ENCODE results near the gene BMP15. TPM values are rescaled to one million over a fixed set of nuclear protein-coding genes. Genes with fewer than 3 reads are reported as not detected.

Gene BMP15
- total RNA-seq, 2 experiments from 2014 or later: not detected

DNA sequence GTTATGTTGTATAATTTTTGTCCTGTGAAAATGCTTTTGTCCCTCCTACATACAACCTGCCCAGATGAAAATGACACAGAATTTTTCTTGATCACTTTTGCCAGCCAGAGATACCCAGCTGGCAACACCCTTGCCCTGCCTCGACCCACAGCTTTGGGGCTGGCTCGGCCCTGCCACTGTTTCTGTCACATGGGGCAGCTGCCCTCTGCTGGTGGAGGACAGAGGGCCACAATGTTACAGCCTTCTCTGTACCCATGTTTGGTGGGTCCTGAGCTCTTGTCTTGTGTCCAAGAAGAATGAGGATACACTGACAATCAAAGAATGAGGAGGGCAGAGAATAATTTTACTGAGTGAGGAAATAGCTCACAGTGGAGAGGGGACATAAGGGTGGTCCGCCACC lies 31.1 kb downstream of the BMP15 start:
- Mint-ChIP-seq H3K27ac (no peak overlapping the region), H3K27me3 (peaks cover 3% of the 10 kb centered on the region), H3K36me3 (no peaks in the 10 kb centered on the region), H3K9me3 (no peaks in the 10 kb centered on the region), H3K4me1 (no peaks in the 10 kb centered on the region), H3K4me3 (no peak overlapping the region)
- DNase-seq: no peak

DNA sequence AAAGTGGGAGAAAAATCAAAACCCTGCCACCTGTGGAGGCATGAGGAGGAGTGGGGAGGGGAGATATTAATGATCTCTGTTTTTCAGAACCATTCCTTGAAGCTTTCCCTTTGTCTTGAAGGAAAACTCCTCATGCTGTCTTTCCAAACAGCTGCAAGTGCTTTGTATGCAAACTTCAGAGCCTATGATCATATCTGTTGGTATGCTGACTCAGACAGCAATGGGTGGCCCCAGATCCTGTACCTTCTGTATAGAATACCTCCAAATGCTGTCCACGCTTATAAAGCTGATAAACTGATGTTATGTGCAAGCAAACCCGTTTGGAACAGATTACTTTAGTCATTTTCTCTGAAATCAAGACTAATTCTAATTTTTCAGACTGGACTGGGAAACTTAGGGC lies 31.9 kb downstream of the BMP15 start:
- Mint-ChIP-seq H3K4me3 (no peak overlapping the region), H3K36me3 (no peaks in the 10 kb centered on the region), H3K27me3 (peaks cover 3% of the 10 kb centered on the region), H3K4me1 (no peaks in the 10 kb centered on the region), H3K27ac (no peak overlapping the region), H3K9me3 (no peaks in the 10 kb centered on the region)
- DNase-seq: no peak

DNA sequence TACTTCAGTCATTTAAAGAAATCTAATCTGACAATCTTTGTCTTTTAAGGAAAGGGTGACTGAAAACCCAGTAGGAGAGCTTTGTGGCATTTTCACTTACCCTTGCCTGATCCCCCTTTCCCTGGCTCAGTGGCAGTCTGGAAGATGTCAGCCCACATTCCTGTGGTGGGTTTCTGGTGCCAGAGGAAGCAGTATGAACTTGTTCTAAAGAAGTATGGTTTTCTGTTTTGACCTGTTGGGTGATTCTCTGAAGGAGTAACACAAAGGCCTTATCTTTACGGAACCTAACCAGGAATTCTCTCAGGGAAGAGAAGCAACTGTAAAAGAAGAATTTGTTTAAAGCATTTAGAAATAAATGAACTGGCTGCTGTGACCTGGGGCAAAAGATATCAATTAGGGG lies 41.9 kb downstream of the BMP15 start:
- Mint-ChIP-seq H3K4me3 (no peak overlapping the region), H3K4me1 (no peaks in the 10 kb centered on the region), H3K9me3 (peaks cover 4% of the 10 kb centered on the region)

DNA sequence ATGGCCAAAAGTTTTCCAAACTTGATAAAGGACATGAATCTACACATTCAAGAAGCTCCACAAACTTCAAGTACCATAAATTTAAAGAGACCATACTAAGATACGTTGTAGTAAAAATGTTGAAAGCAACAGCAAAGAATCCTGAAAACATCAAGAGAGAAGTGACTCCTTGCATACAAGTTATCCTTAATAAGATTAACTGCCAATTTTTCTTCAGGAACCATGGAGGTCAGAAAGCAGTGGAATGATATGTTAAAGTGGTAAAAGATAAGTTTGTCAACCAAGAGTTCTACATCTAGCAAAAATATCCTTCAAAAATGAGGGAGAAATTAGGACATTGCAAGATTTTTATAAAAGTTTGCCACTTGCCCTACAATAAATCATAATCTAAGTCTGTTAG lies 43.3 kb downstream of the BMP15 start:
- DNase-seq: no peak
- Mint-ChIP-seq H3K4me3 (no peak overlapping the region), H3K9me3 (peaks cover 4% of the 10 kb centered on the region), H3K4me1 (no peaks in the 10 kb centered on the region), H3K36me3 (peaks cover 1% of the 10 kb centered on the region), H3K27ac (no peak overlapping the region), H3K27me3 (peaks cover 9% of the 10 kb centered on the region)

More for the DNA sequence above, 41.9 kb downstream of the BMP15 start:
- no peak for DNase-seq
- peaks cover 9% of the 10 kb centered on the region for H3K27me3 Mint-ChIP-seq
- peaks cover 1% of the 10 kb centered on the region for H3K36me3 Mint-ChIP-seq
- no peak overlapping the region for H3K27ac Mint-ChIP-seq

DNA sequence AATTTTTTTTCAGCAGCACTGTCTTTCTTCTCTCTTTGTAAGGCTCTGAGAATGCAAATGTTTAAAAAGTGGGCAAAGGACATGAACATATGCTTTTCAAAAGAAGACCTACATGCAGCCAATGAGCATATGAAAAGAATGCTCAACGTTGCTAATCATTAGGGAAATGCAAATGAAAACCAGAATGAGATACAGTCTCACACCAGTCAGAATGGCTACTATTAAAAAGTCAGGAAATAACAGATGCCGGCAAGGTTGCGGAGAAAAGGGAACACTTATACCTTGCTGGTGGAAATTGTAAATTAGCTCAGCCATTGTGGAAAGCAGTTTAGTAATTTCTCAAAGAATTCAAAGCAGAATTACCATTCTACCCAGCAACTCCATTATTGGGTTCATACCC lies 51.6 kb downstream of the BMP15 start:
- no peaks in the 10 kb centered on the region for H3K9me3 Mint-ChIP-seq
- no peak overlapping the region for H3K27ac Mint-ChIP-seq
- no peaks in the 10 kb centered on the region for H3K36me3 Mint-ChIP-seq
- H3K4me3 Mint-ChIP-seq: no peak overlapping the region
- H3K27me3 Mint-ChIP-seq: no peaks in the 10 kb centered on the region
- DNase-seq: no peak
- H3K4me1 Mint-ChIP-seq: peaks cover 1% of the 10 kb centered on the region

DNA sequence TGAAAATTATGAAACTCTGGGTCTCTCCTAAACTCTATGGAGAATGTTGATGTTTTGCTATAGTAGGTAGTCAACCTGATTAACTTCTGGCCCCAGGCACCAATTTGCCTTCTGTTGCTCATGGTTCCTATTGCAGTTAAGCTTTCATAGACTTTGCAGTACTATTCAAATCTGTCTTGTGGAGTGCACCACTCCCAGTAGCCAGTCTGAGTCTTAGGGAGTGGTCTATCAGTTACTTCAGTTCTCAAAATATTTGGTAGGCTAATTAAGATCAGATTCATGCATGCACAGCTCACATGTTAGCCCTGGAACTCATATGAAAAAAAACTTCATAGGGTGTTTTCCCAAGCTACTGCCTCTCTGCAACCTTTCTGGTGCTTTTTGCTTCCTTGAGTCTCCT lies 53.3 kb downstream of the BMP15 start:
- Mint-ChIP-seq H3K27me3 (no peaks in the 10 kb centered on the region), H3K27ac (no peak overlapping the region), H3K9me3 (no peaks in the 10 kb centered on the region), H3K36me3 (no peaks in the 10 kb centered on the region), H3K4me1 (peaks cover 1% of the 10 kb centered on the region), H3K4me3 (no peak overlapping the region)
- DNase-seq: no peak

Other genes with a start within 250 kb of the BMP15 start
- not detected for gene SHROOM4, start 96.5 kb upstream of the BMP15 start, total RNA-seq

Data from activated naive CD8-positive, alpha-beta T cell treated with anti-CD3 and anti-CD28 coated beads for 36 hours (primary cell).